HL-60/S4 treated with retinoic acid at 250 ng/mL for 4 days and 3 days (cell line): ENCODE results near the gene TBXT.

ENCODE experiments used
- in situ Hi-C: fragments of 300-500 bp; cut with MboI; formaldehyde crosslinking; loops from 2 replicates; pipeline ENCODE4 v1.7.0; 2022; ENCODE audit warnings: low sequenced_read_pairs

TBXT gene

DNA sequence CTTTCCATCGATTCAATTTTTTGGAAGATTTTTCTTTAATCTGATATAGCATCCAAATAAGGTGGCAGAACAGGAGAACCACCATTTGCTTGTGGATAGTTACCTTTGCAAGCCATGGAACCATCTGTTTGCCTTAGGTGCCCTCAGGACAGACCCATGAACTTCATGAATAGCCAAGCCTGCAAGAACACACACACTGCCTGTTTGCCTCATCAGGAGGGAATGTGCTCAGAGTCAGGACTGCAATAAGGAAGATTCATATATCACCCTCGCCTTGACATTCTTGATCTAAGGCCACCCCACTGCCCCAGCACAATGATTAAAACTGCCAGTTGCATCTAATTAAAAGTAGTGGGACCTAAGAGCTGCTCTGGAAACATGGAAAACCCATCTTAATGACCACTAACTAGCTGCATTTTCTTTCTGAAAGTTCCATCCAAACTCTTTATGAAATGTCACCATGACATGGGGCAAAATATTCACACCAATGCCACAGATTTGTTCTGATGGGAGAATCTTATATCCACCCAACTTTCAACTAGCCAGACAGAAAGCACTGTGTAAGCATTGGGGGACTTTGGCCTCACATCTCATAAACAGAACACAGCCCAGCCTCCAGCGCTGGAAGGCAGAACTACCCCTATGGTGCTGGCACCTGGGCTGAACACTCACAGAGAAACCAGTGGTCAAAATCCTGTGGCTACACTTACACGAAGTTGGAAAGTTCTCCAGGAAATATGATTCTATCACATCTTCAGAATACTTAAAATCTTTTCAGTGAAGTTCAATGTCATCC lies 48.3 kb downstream of the TBXT start:
- in situ Hi-C loops = no loop called here

DNA sequence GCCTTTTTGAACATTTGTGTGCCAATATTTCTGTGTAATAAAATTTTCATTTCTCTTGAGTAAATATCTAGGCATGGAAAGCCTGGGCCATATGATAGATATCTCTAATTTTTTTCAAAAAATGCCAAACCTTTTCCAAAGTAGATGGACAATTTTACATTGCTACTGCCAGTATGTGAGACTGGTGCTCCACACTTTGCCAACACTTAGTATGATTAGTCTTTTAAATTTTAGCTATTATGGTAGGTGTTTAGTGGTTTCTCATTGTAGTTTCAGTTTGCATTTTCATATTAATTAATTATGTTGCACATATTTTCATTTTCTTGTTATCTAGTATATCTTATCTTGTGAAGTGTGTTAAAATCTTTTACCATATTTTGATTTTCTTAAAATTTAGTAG lies 52.0 kb downstream of the TBXT start:
- in situ Hi-C loops = no loop called here

- in situ Hi-C loops = no loop called here
Measured at GRCh38 chr6:166112580-166112979, 55.1 kb downstream of the TBXT start.

DNA sequence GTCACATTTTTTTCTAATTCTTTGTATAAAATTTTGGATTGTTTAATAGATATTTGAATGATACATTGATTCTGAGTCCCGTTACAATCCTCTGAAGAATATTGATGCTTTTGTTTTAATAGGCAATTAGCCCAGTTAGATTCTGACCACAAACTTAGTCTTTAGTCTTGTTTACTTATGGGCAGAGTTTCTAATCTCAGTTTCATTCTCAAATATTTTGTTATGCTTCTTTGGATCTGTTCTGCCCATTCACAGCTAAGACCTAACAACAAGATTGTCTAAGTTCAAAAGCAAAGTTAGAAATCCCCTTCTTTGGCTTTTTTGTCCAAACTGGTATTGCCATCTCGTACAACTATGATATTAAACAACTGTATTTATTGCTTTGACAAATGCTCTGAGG lies 58.0 kb downstream of the TBXT start:
- in situ Hi-C loops = no loop called here
